T-cell (primary cell): ENCODE measurements around the gene MMP26. TPM values are rescaled to one million over a fixed set of nuclear protein-coding genes. Genes with fewer than 3 reads are reported as not detected.

Experiments
- ATAC-seq, 4 experiments: fragments of 200-7000 bp in 3 of 4; fragments of 150-1000 bp in 1 of 4; cut with Tn5 transposase; replicated peaks in 1 of 4; 1 replicate in 3 of 4; 2 replicates in 1 of 4; pipeline ENCODE4 v1.10.0; 2021; ENCODE audit warnings: moderate library complexity in 3 of 4, mild to moderate bottlenecking in 2 of 4, moderate number of reproducible peaks in 1 of 4
- CTCF ChIA-PET, 2 donors: fragments of 300-600 bp; sonication (Branson Sonifier 250); formaldehyde crosslinking; loops; one replicate each; lab custom pipeline; 2022; ENCODE audit warnings: antibody characterized with exemption in 2 of 2; lab: Charles Lee
- POLR2A ChIA-PET, 2 donors: fragments of 300-600 bp; sonication (Branson Sonifier 250); formaldehyde crosslinking; loops; one replicate each; lab custom pipeline; 2022; ENCODE audit warnings: antibody characterized with exemption in 2 of 2; lab: Charles Lee
- DNase-seq, 35 experiments: peaks; one replicate each; pipeline versions ENCODE4 v3.0.0 to v3.0.0-alpha.2; 2013 to 2023
- H3K27ac ChIP-seq: one replicate; pipeline ENCODE4 v1.5.1; 2013; ENCODE audit warnings: low read length
- H3K27me3 ChIP-seq, 2 experiments: replicated peaks in 1 of 2; 1 replicate in 1 of 2; 2 replicates in 1 of 2; pipeline versions ENCODE4 v1.6.1 to v1.7.0; 2013; ENCODE audit warnings: low read length in 1 of 2, mixed read lengths in 1 of 2; ENCODE audit not compliant: control insufficient read depth in 2 of 2, insufficient read depth in 2 of 2; ENCODE audit errors: extremely low read depth in 1 of 2
- H3K36me3 ChIP-seq, 2 donors: 1 replicate in 1 of 2; 2 replicates in 1 of 2; pipeline versions ENCODE4 v1.6.1 to v1.7.0; 2013; ENCODE audit warnings: low read length in 1 of 2; ENCODE audit not compliant: control insufficient read depth in 2 of 2, insufficient read depth in 1 of 2; ENCODE audit errors: extremely low read depth in 1 of 2
- H3K4me1 ChIP-seq, 2 experiments: 1 replicate in 1 of 2; 2 replicates in 1 of 2; pipeline versions ENCODE4 v1.6.1 to v1.7.0; 2013; ENCODE audit warnings: low read length in 2 of 2, mixed read lengths in 1 of 2; ENCODE audit not compliant: insufficient read depth in 2 of 2, control insufficient read depth in 1 of 2; ENCODE audit errors: extremely low read depth in 1 of 2
- H3K4me3 ChIP-seq, 2 donors: 1 replicate in 1 of 2; 2 replicates in 1 of 2; pipeline versions ENCODE4 v1.5.1 to v1.7.0; 2013; ENCODE audit warnings: mild to moderate bottlenecking in 2 of 2, low read length in 1 of 2, moderate library complexity in 1 of 2; ENCODE audit not compliant: control insufficient read depth in 1 of 2; ENCODE audit errors: extremely low read depth in 1 of 2
- H3K9me3 ChIP-seq: 2 replicates; pipeline ENCODE4 v1.7.0; 2013
- H3K27ac Mint-ChIP-seq, 2 donors: one replicate each; pipeline ENCODE4 v1.8.0; 2020 to 2021; ENCODE audit warnings: mild to moderate bottlenecking in 2 of 2, mixed read lengths in 2 of 2
- H3K27me3 Mint-ChIP-seq, 2 donors: one replicate each; pipeline ENCODE4 v1.8.0; 2021 to 2022; ENCODE audit warnings: mixed read lengths in 2 of 2
- H3K36me3 Mint-ChIP-seq: one replicate; pipeline ENCODE4 v1.8.0; 2021; ENCODE audit warnings: mixed read lengths
- H3K4me1 Mint-ChIP-seq, 3 donors: one replicate each; pipeline ENCODE4 v1.8.0; 2020 to 2022; ENCODE audit warnings: mixed read lengths in 3 of 3, mild to moderate bottlenecking in 1 of 3
- H3K4me3 Mint-ChIP-seq, 3 donors: one replicate each; pipeline ENCODE4 v1.8.0; 2020 to 2022; ENCODE audit warnings: mild to moderate bottlenecking in 3 of 3, mixed read lengths in 3 of 3, moderate library complexity in 3 of 3
- H3K9me3 Mint-ChIP-seq, 3 donors: one replicate each; pipeline ENCODE4 v1.8.0; 2020 to 2022; ENCODE audit warnings: mixed read lengths in 3 of 3
- WGBS: methylation state at CpG from one replicate; pipeline ENCODE4 v1.1.5; 2013; ENCODE audit warnings: missing lambda C conversion rate; ENCODE audit not compliant: insufficient coverage; 5-methylcytosine and 5-hydroxymethylcytosine counted together
- total RNA-seq, 35 experiments: library from RNA in 6 of 35; stranded (reverse) in 6 of 35; fragments of 120-200 nt in 1 of 35; gene quantifications; one replicate each; pipeline versions ENCODE4 v1.2.1 to v1.2.4 and lab custom pipeline; 2013 to 2026

The MMP26 gene
- total RNA-seq, 5 donors from 2014 or later (not counting 1 experiment from before 2014, with no cell fraction given) = not detected

DNA sequence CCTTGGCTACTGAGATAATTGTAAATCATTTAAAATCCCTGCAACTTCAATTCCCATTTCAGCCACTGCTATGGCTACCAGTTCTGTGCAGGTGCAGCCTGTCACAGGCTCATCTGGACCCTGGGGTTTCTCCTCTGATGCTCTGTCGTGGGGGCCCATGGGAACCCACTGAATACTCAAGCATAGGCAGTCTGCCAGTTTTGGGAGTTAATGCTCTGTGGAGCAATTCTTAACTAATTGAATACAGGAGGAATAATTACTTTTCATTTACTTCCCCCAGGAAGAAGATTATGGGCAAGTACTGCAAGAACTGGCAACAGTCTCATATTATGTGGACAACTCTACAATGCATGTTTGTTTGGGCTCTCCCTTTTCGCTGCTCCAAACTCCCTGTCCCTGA lies 32.8 kb upstream of the MMP26 start:
- H3K4me3 Mint-ChIP-seq = no peak overlapping the region
- Histone ChIP-seq H3K9me3 (no peaks in the 10 kb centered on the region), H3K27me3 (peaks cover 0 to 2% of the 10 kb centered on the region in 2 experiments), H3K27ac (no peak overlapping the region), H3K4me1 (no peaks in the 10 kb centered on the region), H3K4me3 (no peak overlapping the region), H3K36me3 (no peaks in the 10 kb centered on the region)
- 33% methylated on average over 1 of the region's 2 CpGs for WGBS
- no peaks in the 10 kb centered on the region for H3K36me3 Mint-ChIP-seq
- no peaks in the 10 kb centered on the region for H3K4me1 Mint-ChIP-seq
- H3K27me3 Mint-ChIP-seq = peaks cover 29 to 35% of the 10 kb centered on the region in 2 donors
- ChIA-PET POLR2A (no interaction called here), CTCF (no interaction called here)
- ATAC-seq (no peak), DNase-seq (no peak)
- no peak overlapping the region for H3K27ac Mint-ChIP-seq
- H3K9me3 Mint-ChIP-seq = no peaks in the 10 kb centered on the region

DNA sequence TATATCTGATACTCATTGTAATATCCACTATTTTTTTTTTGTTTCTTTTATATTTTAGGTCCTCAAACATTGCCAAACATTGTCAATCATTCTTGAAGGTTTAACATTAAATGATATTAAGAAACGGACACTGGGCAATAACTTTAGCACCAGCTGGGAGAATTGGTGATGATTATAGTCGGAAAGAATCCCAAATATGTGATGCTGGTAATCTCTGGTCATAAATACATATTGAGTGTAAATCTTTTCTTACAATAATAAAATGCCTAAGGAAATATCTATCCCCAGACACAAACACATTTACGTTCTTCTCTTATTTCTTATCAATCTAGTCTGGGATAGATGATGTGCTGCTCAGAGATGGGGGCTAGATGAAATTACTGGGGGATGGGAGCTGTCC lies 32.1 kb upstream of the MMP26 start:
- Mint-ChIP-seq H3K9me3 (no peaks in the 10 kb centered on the region), H3K36me3 (no peaks in the 10 kb centered on the region), H3K27ac (no peak overlapping the region), H3K27me3 (peaks cover 30 to 36% of the 10 kb centered on the region in 2 donors), H3K4me3 (no peak overlapping the region), H3K4me1 (no peaks in the 10 kb centered on the region)
- Histone ChIP-seq H3K4me3 (no peak overlapping the region), H3K27ac (no peak overlapping the region), H3K4me1 (no peaks in the 10 kb centered on the region), H3K9me3 (no peaks in the 10 kb centered on the region), H3K27me3 (peaks cover 0 to 2% of the 10 kb centered on the region in 2 experiments), H3K36me3 (no peaks in the 10 kb centered on the region)
- CTCF ChIA-PET = no interaction called here
- POLR2A ChIA-PET = no interaction called here
- DNase-seq (no peak), ATAC-seq (no peak)
- WGBS = no CpG with 5 or more reads among the region's 3 CpGs

DNA sequence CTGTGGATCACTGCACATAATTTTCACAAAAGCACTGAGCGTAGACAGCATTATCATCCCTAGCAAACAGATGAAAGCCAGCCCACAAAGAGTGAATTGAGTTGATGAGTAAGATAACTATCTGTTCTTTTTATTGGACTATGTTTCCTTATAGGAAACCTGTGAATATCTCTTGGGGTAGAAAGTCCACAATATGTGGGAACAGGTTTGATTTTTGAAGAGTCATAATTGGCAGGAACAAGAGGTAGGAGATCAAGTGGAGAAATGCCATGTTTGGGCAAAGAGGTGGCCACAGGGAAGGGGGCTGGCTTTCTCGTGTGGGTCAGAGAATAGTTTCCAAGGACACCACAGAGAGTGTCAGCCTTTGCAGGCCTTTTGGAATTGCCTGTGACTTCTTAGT lies 30.8 kb upstream of the MMP26 start:
- DNase-seq = no peak
- no peaks in the 10 kb centered on the region for H3K9me3 ChIP-seq
- CTCF ChIA-PET = no interaction called here
- no peak overlapping the region for H3K27ac Mint-ChIP-seq
- no peaks in the 10 kb centered on the region for H3K9me3 Mint-ChIP-seq
- POLR2A ChIA-PET = no interaction called here
- no peaks in the 10 kb centered on the region for H3K4me1 Mint-ChIP-seq
- no peaks in the 10 kb centered on the region for H3K4me1 ChIP-seq
- H3K27me3 ChIP-seq = peaks cover 0 to 2% of the 10 kb centered on the region in 2 experiments
- ATAC-seq = no peak
- peaks cover 30 to 36% of the 10 kb centered on the region in 2 donors for H3K27me3 Mint-ChIP-seq
- H3K4me3 Mint-ChIP-seq = no peak overlapping the region
- H3K27ac ChIP-seq = no peak overlapping the region
- no peak overlapping the region for H3K4me3 ChIP-seq
- no peaks in the 10 kb centered on the region for H3K36me3 ChIP-seq
- no peaks in the 10 kb centered on the region for H3K36me3 Mint-ChIP-seq
- WGBS = 90% methylated on average over 1 of the region's 2 CpGs

DNA sequence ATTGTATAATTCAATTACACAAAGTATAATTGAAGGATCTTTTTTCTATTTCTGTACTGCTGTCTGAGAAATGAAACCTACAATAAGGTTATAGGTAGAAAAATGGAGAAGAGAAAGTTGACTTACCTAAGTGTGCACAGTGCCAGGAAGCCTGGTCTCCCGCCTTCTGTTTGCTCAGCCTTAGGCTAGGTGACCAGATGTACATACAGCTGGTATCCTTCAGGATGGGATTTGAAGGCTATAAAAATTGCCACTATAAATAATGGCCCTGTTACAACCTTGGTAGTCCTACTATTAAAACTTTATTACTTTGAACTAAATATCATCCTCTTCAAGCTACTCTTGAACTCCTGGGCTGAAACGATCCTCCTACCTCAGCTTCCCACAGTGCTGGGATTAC lies 26.6 kb upstream of the MMP26 start:
- WGBS = no CpG with 5 or more reads among the region's 2 CpGs
- ChIA-PET POLR2A (no interaction called here), CTCF (no interaction called here)
- Mint-ChIP-seq H3K4me3 (no peak overlapping the region), H3K4me1 (no peaks in the 10 kb centered on the region), H3K36me3 (no peaks in the 10 kb centered on the region), H3K27me3 (peaks cover 19 to 49% of the 10 kb centered on the region in 2 donors), H3K27ac (no peak overlapping the region), H3K9me3 (no peaks in the 10 kb centered on the region)
- H3K27me3 ChIP-seq = peaks cover 0 to 2% of the 10 kb centered on the region in 2 experiments
- ATAC-seq (no peak), DNase-seq (no peak)
- H3K9me3 ChIP-seq = no peaks in the 10 kb centered on the region
- no peak overlapping the region for H3K4me3 ChIP-seq
- no peaks in the 10 kb centered on the region for H3K36me3 ChIP-seq
- no peak overlapping the region for H3K27ac ChIP-seq
- H3K4me1 ChIP-seq = no peaks in the 10 kb centered on the region

DNA sequence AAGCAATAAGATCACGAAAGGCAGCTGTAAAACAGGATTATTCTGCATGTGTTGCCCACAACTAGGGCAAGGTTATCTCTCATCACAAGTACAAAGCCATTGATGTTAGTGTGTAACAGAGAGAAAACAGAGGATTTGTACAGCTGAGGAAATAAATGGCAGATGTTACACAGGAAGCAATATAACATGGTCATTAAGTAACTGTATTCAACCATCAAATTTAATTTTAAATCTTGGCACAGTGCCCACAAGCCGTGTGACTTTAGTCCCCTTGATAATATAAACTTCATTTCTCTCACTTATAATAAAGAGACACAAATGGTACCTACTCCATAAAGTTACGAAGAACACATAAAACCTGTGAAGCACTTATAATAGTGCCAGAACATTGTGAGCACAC lies 24.2 kb upstream of the MMP26 start:
- CTCF ChIA-PET = no interaction called here
- no peak overlapping the region for H3K4me3 ChIP-seq
- no peak overlapping the region for H3K4me3 Mint-ChIP-seq
- WGBS = no CpG with 5 or more reads among the region's 3 CpGs
- no peaks in the 10 kb centered on the region for H3K36me3 Mint-ChIP-seq
- H3K27ac ChIP-seq = no peak overlapping the region
- no peaks in the 10 kb centered on the region for H3K4me1 ChIP-seq
- H3K27ac Mint-ChIP-seq = no peak overlapping the region
- peaks cover 8 to 32% of the 10 kb centered on the region in 2 donors for H3K27me3 Mint-ChIP-seq
- H3K9me3 Mint-ChIP-seq = no peaks in the 10 kb centered on the region
- H3K9me3 ChIP-seq = no peaks in the 10 kb centered on the region
- POLR2A ChIA-PET = no interaction called here
- DNase-seq (no peak), ATAC-seq (no peak)
- H3K4me1 Mint-ChIP-seq = no peaks in the 10 kb centered on the region
- no peaks in the 10 kb centered on the region for H3K27me3 ChIP-seq
- H3K36me3 ChIP-seq = no peaks in the 10 kb centered on the region

DNA sequence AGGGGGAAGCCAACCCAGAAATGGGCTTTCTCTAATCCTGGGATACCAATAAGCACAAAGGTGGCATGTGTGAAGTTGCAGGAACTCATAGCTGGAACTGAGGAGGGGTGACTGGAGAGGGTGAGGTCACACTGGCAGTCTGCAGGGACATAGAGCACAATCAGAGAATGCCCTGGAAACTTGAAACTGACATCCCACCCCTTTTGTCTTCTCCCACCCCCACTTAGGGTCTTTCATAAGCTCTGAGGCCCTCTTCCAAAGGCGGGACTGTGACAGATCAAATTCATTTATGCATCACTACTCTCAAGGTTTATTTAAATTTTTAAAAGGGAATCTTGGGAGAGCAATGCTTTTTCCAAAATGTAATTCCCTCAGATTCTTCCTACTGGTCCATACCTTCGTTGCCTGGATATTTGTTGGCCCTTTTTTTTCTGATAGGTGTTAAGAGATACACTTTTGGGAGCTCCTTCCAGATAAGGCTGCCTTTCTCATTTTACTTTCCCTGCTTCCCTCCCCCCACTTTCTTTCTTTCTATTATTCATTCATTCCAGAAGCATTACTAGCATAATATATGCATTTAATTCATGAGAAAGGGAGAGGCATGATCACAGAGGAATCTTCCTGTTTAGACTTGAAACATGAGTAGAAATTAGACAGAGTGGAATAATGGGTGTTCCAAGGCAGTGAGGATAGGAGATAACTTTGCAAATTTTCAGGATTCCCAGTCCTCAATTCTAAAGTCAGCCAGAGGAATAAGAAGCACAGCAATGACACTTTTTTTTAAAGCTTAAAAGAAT lies 21.8 kb upstream of the MMP26 start:
- Mint-ChIP-seq H3K27me3 (peaks cover 0 to 21% of the 10 kb centered on the region in 2 donors), H3K4me3 (no peak overlapping the region), H3K36me3 (no peaks in the 10 kb centered on the region), H3K9me3 (no peaks in the 10 kb centered on the region), H3K4me1 (no peaks in the 10 kb centered on the region), H3K27ac (no peak overlapping the region)
- DNase-seq = no peak
- Histone ChIP-seq H3K4me3 (no peak overlapping the region), H3K4me1 (no peaks in the 10 kb centered on the region), H3K36me3 (no peaks in the 10 kb centered on the region), H3K9me3 (no peaks in the 10 kb centered on the region), H3K27ac (no peak overlapping the region), H3K27me3 (no peaks in the 10 kb centered on the region)
- ChIA-PET CTCF (no interaction called here), POLR2A (interaction anchor here in 1 of 2 donors (0.7 kb wide), 1 partner anchor 9 kb away, joined by 3 read pairs; no protein-coding TSS in a partner anchor)
- ATAC-seq = no peak
- WGBS = no CpG with 5 or more reads among the region's 2 CpGs
